Parathyroid adenoma (tissue), 2 donors: Measurements from ENCODE around the gene ADGRV1.

Source experiments
- H2AFZ ChIP-seq: fragments of 300-600 bp; sonication (generic); one replicate; pipeline ENCODE4 v1.7.0; 2017; ENCODE audit warnings: antibody characterized with exemption, mild to moderate bottlenecking
- H3K27ac ChIP-seq: fragments of 300-600 bp; sonication (generic); one replicate; pipeline ENCODE4 v1.7.0; 2017
- H3K27me3 ChIP-seq: fragments of 300-600 bp; sonication (generic); one replicate; pipeline ENCODE4 v1.7.0; 2017; ENCODE audit warnings: low read length; ENCODE audit not compliant: control insufficient read depth, insufficient read depth
- H3K36me3 ChIP-seq: fragments of 300-600 bp; sonication (generic); one replicate; pipeline ENCODE4 v1.7.0; 2017; ENCODE audit warnings: low read length; ENCODE audit not compliant: control insufficient read depth, insufficient read depth
- H3K4me1 ChIP-seq: fragments of 300-600 bp; sonication (generic); one replicate; pipeline ENCODE4 v1.7.0; 2017; ENCODE audit warnings: control low read depth
- H3K4me2 ChIP-seq: fragments of 300-600 bp; sonication (generic); one replicate; pipeline ENCODE4 v1.7.0; 2017; ENCODE audit warnings: low read length
- H3K4me3 ChIP-seq: fragments of 300-600 bp; sonication (generic); one replicate; pipeline ENCODE4 v1.7.0; 2017; ENCODE audit warnings: low read depth, low read length
- H3K79me2 ChIP-seq: fragments of 300-600 bp; sonication (generic); one replicate; pipeline ENCODE4 v1.7.0; 2017; ENCODE audit warnings: control low read depth
- H3K9ac ChIP-seq: fragments of 300-600 bp; sonication (generic); one replicate; pipeline ENCODE4 v1.7.0; 2017; ENCODE audit warnings: mild to moderate bottlenecking
- H3K9me3 ChIP-seq: fragments of 300-600 bp; sonication (generic); one replicate; pipeline ENCODE4 v1.7.0; 2017; ENCODE audit warnings: low read length; ENCODE audit not compliant: control insufficient read depth
- TF ChIP-seq, protein P1 (sequence below): fragments of 300-600 bp; sonication (generic); IDR thresholded peaks from one replicate; pipeline ENCODE4 v1.7.0; 2017; ENCODE audit warnings: antibody characterized with exemption, mild to moderate bottlenecking
- donor health status: primary hyperparathyroidism.

Gene ADGRV1

DNA sequence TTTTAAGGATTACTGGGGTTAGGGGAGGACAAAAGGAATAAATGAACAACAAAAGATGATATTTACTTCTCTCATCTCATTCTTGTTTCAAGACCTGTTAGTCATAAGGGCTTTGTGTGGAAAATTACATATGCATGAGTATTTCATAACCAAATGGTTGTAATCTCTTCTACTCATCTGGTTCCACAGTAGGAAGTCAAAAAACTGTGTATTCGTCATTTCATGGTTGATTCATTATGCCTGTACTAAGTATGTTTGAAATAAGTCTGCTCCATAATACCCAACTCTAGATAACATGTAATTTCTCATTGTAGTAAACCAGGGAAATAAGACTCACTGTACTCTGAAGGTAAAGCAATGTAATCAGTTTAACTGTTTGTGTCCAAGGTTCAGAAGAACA is 611.7 kb downstream of the ADGRV1 start:
- Histone ChIP-seq H3K27me3 (no peaks in the 10 kb centered on the region), H3K4me3 (no peak overlapping the region), H3K9me3 (no peaks in the 10 kb centered on the region), H3K4me1 (no peaks in the 10 kb centered on the region), H3K79me2 (no peaks in the 10 kb centered on the region), H3K9ac (no peak overlapping the region), H2AFZ (no peak overlapping the region), H3K4me2 (no peak overlapping the region), H3K36me3 (no peaks in the 10 kb centered on the region), H3K27ac (no peak overlapping the region)
- TF ChIP-seq, protein P1, sequence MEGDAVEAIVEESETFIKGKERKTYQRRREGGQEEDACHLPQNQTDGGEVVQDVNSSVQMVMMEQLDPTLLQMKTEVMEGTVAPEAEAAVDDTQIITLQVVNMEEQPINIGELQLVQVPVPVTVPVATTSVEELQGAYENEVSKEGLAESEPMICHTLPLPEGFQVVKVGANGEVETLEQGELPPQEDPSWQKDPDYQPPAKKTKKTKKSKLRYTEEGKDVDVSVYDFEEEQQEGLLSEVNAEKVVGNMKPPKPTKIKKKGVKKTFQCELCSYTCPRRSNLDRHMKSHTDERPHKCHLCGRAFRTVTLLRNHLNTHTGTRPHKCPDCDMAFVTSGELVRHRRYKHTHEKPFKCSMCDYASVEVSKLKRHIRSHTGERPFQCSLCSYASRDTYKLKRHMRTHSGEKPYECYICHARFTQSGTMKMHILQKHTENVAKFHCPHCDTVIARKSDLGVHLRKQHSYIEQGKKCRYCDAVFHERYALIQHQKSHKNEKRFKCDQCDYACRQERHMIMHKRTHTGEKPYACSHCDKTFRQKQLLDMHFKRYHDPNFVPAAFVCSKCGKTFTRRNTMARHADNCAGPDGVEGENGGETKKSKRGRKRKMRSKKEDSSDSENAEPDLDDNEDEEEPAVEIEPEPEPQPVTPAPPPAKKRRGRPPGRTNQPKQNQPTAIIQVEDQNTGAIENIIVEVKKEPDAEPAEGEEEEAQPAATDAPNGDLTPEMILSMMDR, result no peak

DNA sequence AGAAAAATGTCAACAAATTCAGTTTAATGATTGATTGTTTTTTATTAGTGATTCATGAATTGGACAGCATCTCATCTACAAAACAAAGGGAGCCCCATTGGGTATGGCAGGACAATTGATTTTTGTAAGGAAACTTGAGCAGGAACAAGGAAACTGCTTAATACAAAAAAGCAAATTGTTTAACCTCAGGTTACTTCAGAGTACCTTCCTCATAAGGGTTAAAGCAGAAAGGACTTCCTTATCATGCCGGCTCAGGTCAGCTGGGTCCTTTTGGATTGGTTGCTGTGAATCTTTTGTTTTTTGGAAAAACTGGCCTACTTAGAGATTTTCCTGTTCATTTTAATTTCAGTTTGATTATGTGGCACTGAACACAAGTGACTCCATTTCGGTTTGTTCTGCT is 612.7 kb downstream of the ADGRV1 start:
- Histone ChIP-seq H3K36me3 (no peaks in the 10 kb centered on the region), H3K9me3 (no peaks in the 10 kb centered on the region), H2AFZ (no peak overlapping the region), H3K9ac (no peak overlapping the region), H3K4me3 (no peak overlapping the region), H3K79me2 (no peaks in the 10 kb centered on the region), H3K27me3 (no peaks in the 10 kb centered on the region), H3K4me1 (no peaks in the 10 kb centered on the region), H3K27ac (no peak overlapping the region), H3K4me2 (no peak overlapping the region)
- TF ChIP-seq, protein P1, result no peak

DNA sequence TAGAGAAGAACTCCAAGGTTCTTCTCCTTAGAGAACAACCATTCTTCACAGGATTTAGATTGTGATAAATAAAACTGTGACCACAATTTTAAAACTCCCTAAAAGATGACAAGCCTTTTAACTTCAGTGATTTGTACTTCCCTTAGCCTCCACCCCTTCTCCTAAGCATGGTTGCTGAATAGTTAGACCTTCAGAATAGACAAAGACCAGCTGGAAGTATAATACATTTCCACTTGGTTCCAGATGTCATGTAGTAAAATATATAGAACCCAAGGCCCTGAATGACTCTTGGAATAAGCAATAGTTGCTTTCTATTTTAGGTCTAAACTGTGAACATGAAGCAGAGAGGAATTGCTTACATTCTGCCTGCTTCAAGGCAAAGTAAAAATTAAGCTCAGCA is 615.8 kb downstream of the ADGRV1 start:
- H2AFZ ChIP-seq, result no peak overlapping the region
- no peak overlapping the region for H3K27ac ChIP-seq
- no peak overlapping the region for H3K4me2 ChIP-seq
- no peaks in the 10 kb centered on the region for H3K4me1 ChIP-seq
- no peaks in the 10 kb centered on the region for H3K36me3 ChIP-seq
- H3K9me3 ChIP-seq, result no peaks in the 10 kb centered on the region
- TF ChIP-seq, protein P1, result no peak
- H3K9ac ChIP-seq, result no peak overlapping the region
- H3K27me3 ChIP-seq, result no peaks in the 10 kb centered on the region
- no peaks in the 10 kb centered on the region for H3K79me2 ChIP-seq
- no peak overlapping the region for H3K4me3 ChIP-seq

DNA sequence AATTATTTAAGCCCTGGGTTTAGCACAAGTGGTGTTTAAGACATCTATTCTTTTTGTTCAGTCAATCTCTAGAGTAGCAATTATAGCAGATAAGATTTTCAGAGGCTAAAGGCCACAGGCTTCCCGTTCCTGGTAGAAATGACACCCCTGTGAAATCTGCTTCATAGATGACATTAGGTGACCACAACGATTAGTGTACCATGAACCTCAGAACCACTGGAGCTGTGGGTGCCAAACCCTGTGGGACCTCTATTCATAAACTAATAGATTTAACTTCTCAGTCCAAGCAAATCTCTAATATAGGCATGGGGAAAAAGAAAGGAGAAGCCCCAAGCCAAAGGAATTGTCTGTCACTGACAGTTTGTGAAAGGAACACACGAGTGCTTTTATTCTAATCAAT is 617.1 kb downstream of the ADGRV1 start:
- no peaks in the 10 kb centered on the region for H3K79me2 ChIP-seq
- peak overlapping the region; percentile 15 for H2AFZ ChIP-seq
- H3K4me3 ChIP-seq, result no peak overlapping the region
- TF ChIP-seq, protein P1, result no peak
- H3K4me1 ChIP-seq, result no peaks in the 10 kb centered on the region
- no peaks in the 10 kb centered on the region for H3K9me3 ChIP-seq
- H3K4me2 ChIP-seq, result no peak overlapping the region
- no peaks in the 10 kb centered on the region for H3K36me3 ChIP-seq
- no peak overlapping the region for H3K27ac ChIP-seq
- H3K9ac ChIP-seq, result no peak overlapping the region
- no peaks in the 10 kb centered on the region for H3K27me3 ChIP-seq

DNA sequence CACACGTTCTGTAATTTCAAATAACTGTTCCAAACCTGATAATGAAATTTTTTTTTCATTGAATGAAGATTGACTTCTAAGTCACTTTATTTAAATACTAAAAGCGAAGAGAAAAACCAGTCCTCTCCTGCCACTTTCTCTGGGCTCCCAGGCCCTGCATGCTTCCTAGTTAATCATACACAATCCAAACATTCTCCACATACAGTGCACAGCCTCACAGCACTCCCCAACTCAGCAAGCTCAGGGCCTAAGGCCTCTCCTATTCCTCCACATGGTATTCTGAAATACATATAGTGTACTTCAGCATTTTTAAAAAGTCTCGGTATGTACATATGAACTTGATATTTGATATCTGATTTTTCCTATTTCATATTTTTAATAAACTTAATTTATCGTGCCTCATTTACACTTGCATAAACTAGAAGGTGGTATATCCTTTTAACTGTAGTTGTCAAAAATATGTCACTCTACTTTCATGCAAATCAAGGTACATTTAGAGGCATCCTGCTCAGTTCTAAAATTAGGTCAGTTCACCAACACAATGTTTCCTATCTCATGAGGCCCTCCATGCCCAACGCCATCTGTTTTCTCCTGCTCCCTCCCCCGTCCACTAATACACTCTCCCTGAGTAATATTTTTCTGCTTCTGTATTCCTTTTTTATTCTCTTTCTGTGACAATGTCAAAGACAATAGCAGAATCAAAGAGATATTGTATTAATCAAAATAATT is 617.9 kb downstream of the ADGRV1 start:
- Histone ChIP-seq H3K4me3 (no peak overlapping the region), H3K27ac (no peak overlapping the region), H3K9ac (no peak overlapping the region), H3K9me3 (no peaks in the 10 kb centered on the region), H3K79me2 (no peaks in the 10 kb centered on the region), H2AFZ (no peak overlapping the region), H3K27me3 (no peaks in the 10 kb centered on the region), H3K4me1 (no peaks in the 10 kb centered on the region), H3K4me2 (no peak overlapping the region), H3K36me3 (no peaks in the 10 kb centered on the region)
- TF ChIP-seq, protein P1, result no peak
